Activated naive CD8-positive, alpha-beta T cell treated with anti-CD3 and anti-CD28 coated beads, Interleukin-2, amount 10 ng/mL, durations not matched to agents 7 days and 5 days (primary cell): ENCODE results near the gene CDH13. TPM values are rescaled to one million over a fixed set of nuclear protein-coding genes. Genes with fewer than 3 reads are reported as not detected.

Experiments used
- ATAC-seq: fragments of 150-1000 bp; cut with Tn5 transposase; one replicate; pipeline ENCODE4 v1.10.0; 2021; ENCODE audit warnings: low read depth, moderate library complexity
- POLR2A ChIA-PET: fragments of 350-600 bp; sonication (Branson Sonifier 250); formaldehyde crosslinking; loops from one replicate; lab custom pipeline; 2021; ENCODE audit warnings: antibody characterized with exemption; lab: Charles Lee
- DNase-seq: peaks from one replicate; pipeline ENCODE4 v3.0.0; 2021
- H3K27ac Mint-ChIP-seq: one replicate; pipeline ENCODE4 v1.8.0; 2022; ENCODE audit warnings: mild to moderate bottlenecking, mixed read lengths
- H3K27me3 Mint-ChIP-seq: one replicate; pipeline ENCODE4 v1.8.0; 2022; ENCODE audit warnings: mild to moderate bottlenecking, moderate library complexity, mixed read lengths
- H3K36me3 Mint-ChIP-seq: one replicate; pipeline ENCODE4 v1.8.0; 2021; ENCODE audit warnings: mild to moderate bottlenecking, mixed read lengths
- H3K4me1 Mint-ChIP-seq: one replicate; pipeline ENCODE4 v1.8.0; 2021; ENCODE audit warnings: mixed read lengths
- H3K4me3 Mint-ChIP-seq: one replicate; pipeline ENCODE4 v1.8.0; 2022; ENCODE audit warnings: mild to moderate bottlenecking, moderate library complexity, mixed read lengths
- H3K9me3 Mint-ChIP-seq: one replicate; pipeline ENCODE4 v1.8.0; 2021; ENCODE audit warnings: mixed read lengths
- total RNA-seq, 2 experiments: library from RNA; stranded (reverse); gene quantifications; one replicate each; pipeline ENCODE4 v1.2.3, GENCODE V29; 2021

CDH13 gene
- total RNA-seq, 2 experiments from 2014 or later, result not detected

DNA sequence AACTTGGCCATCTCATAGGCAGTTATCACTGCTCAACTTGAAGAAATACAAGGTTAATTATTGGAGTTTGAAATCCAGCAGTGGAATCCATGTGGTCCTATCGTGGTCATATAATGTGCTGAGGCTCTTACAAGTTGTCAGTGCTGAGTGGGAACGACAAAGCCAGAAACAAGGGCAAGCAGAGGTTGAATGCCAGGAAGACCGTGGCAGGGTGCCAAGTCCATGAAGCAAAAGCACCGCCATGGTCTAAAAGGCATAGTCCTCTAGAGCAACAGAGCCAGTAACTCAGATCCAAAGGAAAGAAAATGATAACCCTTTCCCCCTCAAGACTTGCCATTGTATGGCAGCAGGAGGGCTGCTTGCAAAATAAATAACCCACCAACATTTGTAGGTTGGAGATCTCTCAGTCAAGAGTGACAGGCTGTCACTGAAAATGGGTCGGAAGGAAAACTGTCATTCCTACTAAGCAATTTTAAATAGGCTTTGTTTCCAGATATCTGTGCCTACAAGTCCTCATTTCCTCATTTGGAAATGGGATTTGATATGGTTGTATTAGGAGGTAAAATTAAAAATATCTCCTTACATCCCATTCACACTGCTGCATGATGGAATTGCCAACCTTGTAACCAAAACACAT, 1144.7 kb downstream of the CDH13 start:
- H3K9me3 Mint-ChIP-seq, result peaks cover 3% of the 10 kb centered on the region
- no peaks in the 10 kb centered on the region for H3K36me3 Mint-ChIP-seq
- DNase-seq (no peak), ATAC-seq (no peak)
- POLR2A ChIA-PET, result no interaction called here
- H3K27me3 Mint-ChIP-seq, result peaks cover 13% of the 10 kb centered on the region
- no peak overlapping the region for H3K27ac Mint-ChIP-seq
- no peak overlapping the region for H3K4me3 Mint-ChIP-seq
- H3K4me1 Mint-ChIP-seq, result peaks cover 10% of the 10 kb centered on the region

DNA sequence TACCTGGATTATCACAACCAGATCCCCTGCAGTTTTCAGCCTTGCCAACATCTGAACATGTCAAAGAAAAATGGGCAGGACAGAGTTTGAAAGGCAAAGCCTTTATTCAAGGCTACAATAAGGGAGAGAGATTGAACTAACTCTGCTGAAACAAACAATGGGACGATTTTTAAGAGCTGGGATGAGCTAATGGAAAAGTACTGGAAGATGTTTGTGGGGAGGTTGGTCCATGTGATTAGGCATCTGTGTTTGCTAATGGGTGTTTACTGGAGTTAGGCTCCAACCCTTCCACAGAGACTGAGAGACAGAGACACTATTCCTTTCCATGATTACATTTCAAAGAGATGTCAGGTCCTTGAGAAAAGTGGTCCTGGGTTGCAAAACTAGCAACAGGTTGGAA, 1146.0 kb downstream of the CDH13 start:
- Mint-ChIP-seq H3K9me3 (peaks cover 3% of the 10 kb centered on the region), H3K27me3 (peaks cover 17% of the 10 kb centered on the region), H3K4me3 (no peak overlapping the region), H3K27ac (no peak overlapping the region), H3K36me3 (no peaks in the 10 kb centered on the region), H3K4me1 (peaks cover 10% of the 10 kb centered on the region)
- POLR2A ChIA-PET, result no interaction called here
- DNase-seq (no peak), ATAC-seq (no peak)

DNA sequence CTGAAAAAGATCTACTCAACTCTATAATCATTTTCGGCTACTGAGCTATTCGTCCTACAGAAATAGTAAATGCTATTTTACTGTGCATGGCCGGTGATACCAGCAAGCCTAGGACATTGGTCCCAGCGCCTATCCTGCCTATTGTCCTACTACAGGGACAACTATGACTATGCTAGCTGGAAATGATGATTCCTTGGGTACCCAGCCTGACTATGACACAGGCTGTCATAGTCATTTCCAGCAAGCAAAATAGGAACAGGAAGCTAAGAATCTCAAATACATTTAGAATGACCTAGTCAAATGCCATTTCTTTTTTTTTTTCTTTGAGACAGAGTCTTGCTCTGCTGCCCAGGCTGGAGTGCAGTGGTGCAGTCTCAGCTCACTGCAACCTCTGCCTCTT, 1147.3 kb downstream of the CDH13 start:
- ATAC-seq (no peak), DNase-seq (no peak)
- Mint-ChIP-seq H3K27me3 (peaks cover 21% of the 10 kb centered on the region), H3K36me3 (no peaks in the 10 kb centered on the region), H3K4me1 (peaks cover 6% of the 10 kb centered on the region), H3K4me3 (no peak overlapping the region), H3K27ac (no peak overlapping the region), H3K9me3 (peaks cover 3% of the 10 kb centered on the region)
- POLR2A ChIA-PET, result no interaction called here

DNA sequence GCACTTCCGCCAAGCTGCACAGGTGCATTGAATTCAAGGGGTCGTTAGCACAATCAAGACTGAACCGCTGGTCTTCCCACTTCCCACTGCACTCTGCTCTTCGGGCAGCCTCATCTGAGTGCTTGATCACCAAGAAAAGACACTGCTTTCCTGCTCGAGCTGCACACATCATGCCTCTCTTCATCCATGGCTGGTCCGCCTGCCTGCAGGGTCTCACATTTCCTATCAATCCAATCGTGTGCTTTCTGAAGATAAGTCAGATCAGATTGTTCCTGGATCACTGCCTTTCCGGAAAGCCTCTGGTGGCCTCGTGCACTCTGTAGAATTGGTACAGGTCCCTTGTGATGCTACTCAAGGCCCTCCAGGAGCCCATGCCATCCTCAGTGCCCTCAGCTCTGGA, 1150.2 kb downstream of the CDH13 start:
- no peaks in the 10 kb centered on the region for H3K36me3 Mint-ChIP-seq
- H3K9me3 Mint-ChIP-seq, result no peaks in the 10 kb centered on the region
- no peak overlapping the region for H3K27ac Mint-ChIP-seq
- ATAC-seq, result no peak
- H3K27me3 Mint-ChIP-seq, result peaks cover 28% of the 10 kb centered on the region
- POLR2A ChIA-PET, result no interaction called here
- no peaks in the 10 kb centered on the region for H3K4me1 Mint-ChIP-seq
- no peak overlapping the region for H3K4me3 Mint-ChIP-seq
- no peak for DNase-seq

DNA sequence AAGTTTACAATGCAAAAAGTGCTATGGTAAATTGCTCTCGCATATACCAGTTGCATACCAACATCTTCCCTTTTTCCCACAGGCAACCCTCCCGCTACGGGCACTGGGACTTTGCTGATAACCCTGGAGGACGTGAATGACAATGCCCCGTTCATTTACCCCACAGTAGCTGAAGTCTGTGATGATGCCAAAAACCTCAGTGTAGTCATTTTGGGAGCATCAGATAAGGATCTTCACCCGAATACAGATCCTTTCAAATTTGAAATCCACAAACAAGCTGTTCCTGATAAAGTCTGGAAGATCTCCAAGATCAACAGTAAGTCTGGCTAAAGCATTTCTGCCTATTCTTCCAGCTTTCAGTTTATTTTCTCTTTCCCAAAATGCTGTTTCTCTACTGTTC, 1153.1 kb downstream of the CDH13 start:
- DNase-seq, result no peak
- H3K27me3 Mint-ChIP-seq, result peaks cover 25% of the 10 kb centered on the region
- H3K27ac Mint-ChIP-seq, result no peak overlapping the region
- no peaks in the 10 kb centered on the region for H3K9me3 Mint-ChIP-seq
- POLR2A ChIA-PET, result no interaction called here
- no peak overlapping the region for H3K4me3 Mint-ChIP-seq
- H3K4me1 Mint-ChIP-seq, result peaks cover 1% of the 10 kb centered on the region
- no peaks in the 10 kb centered on the region for H3K36me3 Mint-ChIP-seq
- no peak for ATAC-seq

DNA sequence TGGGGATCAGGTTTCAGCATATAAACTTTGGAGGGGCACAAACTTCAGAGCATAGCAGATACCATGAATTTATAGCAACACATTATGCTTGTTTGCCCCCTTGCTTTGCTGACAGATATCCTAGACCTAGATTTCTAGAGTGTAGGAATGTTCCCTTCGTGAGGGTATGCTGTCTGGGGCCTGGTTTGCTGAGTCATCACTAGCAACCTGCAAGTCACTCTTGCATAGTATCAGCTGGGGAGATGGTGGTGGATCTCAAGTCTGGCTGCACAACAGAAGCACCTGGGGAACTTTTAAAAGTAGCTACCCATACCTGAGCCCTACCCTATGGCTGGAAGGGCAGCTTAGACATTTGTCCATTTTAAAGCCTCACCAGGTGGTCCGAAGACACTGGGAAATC, 1158.7 kb downstream of the CDH13 start:
- Mint-ChIP-seq H3K27ac (no peak overlapping the region), H3K36me3 (no peaks in the 10 kb centered on the region), H3K9me3 (no peaks in the 10 kb centered on the region), H3K4me1 (peaks cover 1% of the 10 kb centered on the region), H3K4me3 (no peak overlapping the region), H3K27me3 (peaks cover 10% of the 10 kb centered on the region)
- ATAC-seq, result no peak
- no peak for DNase-seq
- POLR2A ChIA-PET, result no interaction called here

DNA sequence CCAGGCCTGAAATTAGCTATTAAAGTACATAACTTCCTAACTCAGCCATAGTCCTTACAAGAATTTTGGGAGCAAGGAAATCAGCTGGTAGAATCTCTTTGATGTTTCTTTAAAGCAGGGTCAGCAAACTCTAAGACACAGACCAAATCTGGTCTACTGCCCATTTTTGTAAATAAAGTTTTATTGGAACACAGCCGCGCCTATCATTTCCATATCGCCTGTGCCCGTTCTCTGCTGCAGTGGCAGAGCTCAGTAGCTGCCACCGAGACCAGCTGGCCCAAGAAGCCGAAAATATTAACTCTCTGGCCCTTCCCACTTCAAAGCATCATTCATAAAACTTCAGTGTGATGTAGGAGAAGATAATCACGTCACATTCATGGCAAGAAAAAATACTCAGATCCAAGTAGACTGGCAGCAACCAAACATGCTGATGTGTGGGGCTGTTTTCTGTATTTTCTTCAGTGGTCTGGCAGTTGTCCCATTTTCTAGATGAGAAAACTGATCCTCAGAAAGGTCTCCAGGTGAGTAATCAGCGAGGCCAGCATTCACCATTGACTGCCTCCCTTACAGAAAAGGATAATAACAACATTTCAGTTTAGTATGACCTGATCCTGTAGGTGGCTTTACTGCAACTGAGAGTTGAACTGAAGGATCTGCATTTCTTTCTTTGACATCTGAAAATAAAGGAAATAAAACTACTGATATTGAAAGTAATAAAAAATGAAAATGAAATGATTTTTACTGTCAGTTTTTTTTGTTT, 1163.1 kb downstream of the CDH13 start:
- H3K36me3 Mint-ChIP-seq, result no peaks in the 10 kb centered on the region
- H3K4me3 Mint-ChIP-seq, result no peak overlapping the region
- H3K27ac Mint-ChIP-seq, result no peak overlapping the region
- peaks cover 2% of the 10 kb centered on the region for H3K4me1 Mint-ChIP-seq
- DNase-seq, result no peak
- no peaks in the 10 kb centered on the region for H3K27me3 Mint-ChIP-seq
- ATAC-seq, result no peak
- H3K9me3 Mint-ChIP-seq, result no peaks in the 10 kb centered on the region
- POLR2A ChIA-PET, result no interaction called here

DNA sequence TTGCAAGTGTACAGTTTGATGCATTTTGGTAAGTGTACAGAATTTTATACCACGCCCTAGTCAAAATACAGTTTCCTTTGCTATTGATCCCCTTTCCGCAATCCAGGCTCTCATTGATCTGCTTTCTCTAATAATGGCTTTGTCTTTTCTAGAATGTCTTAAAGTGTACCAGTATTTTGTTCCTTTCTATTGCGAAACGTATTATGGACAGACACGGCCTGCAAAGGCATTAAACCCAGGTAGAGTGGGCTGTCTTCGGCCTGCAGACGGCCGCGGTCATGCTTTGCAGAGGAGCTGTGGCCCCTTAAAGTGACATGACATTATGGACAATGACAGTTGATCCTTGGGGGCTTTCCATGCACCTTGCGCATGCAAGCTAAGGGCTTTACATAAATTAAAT, 1165.1 kb downstream of the CDH13 start:
- Mint-ChIP-seq H3K4me1 (peaks cover 2% of the 10 kb centered on the region), H3K4me3 (no peak overlapping the region), H3K9me3 (no peaks in the 10 kb centered on the region), H3K36me3 (no peaks in the 10 kb centered on the region), H3K27me3 (peaks cover 3% of the 10 kb centered on the region), H3K27ac (no peak overlapping the region)
- ATAC-seq (no peak), DNase-seq (no peak)
- POLR2A ChIA-PET, result no interaction called here

DNA sequence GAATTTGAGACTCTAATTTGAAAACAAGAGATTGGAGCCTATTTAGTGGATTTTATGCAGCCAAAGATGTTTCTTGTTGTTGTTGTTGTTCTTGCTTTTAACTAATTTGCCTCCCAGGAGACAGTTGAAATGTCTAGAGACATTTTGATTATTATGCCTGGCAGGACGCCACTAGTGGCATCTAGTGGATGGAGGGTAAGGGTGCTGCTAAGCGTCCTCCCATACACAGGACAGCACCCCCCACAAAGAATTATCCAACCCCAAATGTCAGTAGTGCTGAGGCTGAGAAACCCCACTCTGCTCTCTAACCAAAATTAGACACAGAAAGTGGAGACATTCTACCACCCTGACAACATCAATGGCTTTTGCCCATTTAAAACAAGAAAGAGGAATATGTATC, 1165.6 kb downstream of the CDH13 start:
- no peaks in the 10 kb centered on the region for H3K9me3 Mint-ChIP-seq
- no peak for ATAC-seq
- H3K4me1 Mint-ChIP-seq, result peaks cover 2% of the 10 kb centered on the region
- H3K4me3 Mint-ChIP-seq, result no peak overlapping the region
- peaks cover 8% of the 10 kb centered on the region for H3K27me3 Mint-ChIP-seq
- POLR2A ChIA-PET, result no interaction called here
- H3K27ac Mint-ChIP-seq, result no peak overlapping the region
- H3K36me3 Mint-ChIP-seq, result no peaks in the 10 kb centered on the region
- DNase-seq, result no peak

DNA sequence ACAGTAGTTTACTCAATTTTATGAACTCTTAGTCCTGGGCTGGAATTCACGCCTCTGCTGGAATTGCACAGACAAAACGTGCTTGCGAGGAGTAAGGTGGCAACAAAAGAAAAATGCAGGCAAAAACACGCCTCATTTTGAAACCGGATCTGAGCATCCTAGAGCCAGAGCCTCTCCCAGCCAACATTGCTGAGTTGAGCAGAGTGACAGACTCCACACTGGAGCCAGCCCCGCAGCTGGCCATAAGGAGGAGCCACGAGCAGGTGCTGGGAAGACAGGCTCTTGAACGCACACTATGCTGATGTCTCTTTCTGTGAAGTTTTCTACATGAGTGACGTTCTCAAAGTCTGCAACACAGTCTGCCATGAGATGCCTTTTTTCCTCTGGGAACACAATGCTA, 1166.4 kb downstream of the CDH13 start:
- Mint-ChIP-seq H3K4me1 (peaks cover 2% of the 10 kb centered on the region), H3K27me3 (peaks cover 11% of the 10 kb centered on the region), H3K36me3 (no peaks in the 10 kb centered on the region), H3K27ac (no peak overlapping the region), H3K4me3 (no peak overlapping the region), H3K9me3 (no peaks in the 10 kb centered on the region)
- POLR2A ChIA-PET, result no interaction called here
- no peak for DNase-seq
- ATAC-seq, result no peak

DNA sequence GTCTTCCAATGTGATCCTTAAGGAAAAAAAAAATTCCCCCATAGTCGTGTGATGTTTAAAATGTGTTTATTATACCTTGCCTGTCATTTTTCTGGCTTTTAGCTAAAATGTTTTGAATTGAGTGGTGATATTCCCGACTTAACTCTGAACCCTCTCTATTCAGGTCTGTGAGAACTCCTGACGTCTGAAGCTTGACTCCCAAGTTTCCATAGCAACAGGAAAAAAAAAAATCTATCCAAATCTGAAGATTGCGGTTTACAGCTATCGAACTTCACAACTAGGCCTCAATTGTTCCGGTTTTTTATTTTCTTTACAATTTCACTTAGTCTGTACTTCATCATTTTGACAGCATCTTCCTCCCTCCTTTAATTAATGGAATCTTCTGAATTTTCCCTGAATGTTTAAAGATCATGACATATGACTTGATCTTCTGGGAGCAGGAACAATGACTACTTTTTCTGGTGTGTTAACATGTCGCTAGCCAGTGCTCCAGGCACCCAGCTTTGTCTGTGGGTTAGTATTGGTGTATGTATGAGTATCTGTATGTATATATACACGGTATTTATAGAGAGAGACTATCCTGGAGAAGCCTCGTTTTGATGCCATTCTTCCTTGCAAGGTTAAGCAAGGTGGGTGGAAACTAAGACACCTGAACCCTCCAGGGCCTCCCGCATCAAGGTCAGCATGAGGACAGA, 1168.2 kb downstream of the CDH13 start:
- H3K4me1 Mint-ChIP-seq, result peaks cover 2% of the 10 kb centered on the region
- POLR2A ChIA-PET, result no interaction called here
- H3K27me3 Mint-ChIP-seq, result peaks cover 21% of the 10 kb centered on the region

DNA sequence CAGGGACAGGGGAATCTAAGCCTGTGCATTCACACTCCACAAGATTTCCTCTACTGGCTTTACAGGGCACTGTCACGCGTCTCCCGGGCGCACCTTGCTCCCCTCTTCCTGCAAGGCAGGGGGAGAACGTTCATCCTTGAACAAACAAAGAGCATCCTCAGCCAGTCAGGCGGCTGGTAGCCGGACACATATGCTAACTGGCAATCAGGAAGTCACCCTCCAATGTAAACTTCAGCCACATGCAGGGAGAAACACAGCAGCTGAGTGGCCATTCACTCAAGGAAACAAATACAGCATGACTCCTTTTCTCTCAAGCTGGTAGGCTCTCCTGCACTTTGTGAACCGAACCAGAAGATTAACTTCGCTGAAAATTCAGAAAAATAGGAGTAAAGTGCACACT, 1170.2 kb downstream of the CDH13 start:
- no peak for DNase-seq
- POLR2A ChIA-PET, result no interaction called here
- H3K36me3 Mint-ChIP-seq, result no peaks in the 10 kb centered on the region
- H3K27me3 Mint-ChIP-seq, result peaks cover 25% of the 10 kb centered on the region
- ATAC-seq, result no peak
- no peak overlapping the region for H3K4me3 Mint-ChIP-seq
- no peak overlapping the region for H3K27ac Mint-ChIP-seq
- no peaks in the 10 kb centered on the region for H3K9me3 Mint-ChIP-seq
- H3K4me1 Mint-ChIP-seq, result peaks cover 2% of the 10 kb centered on the region

More for the DNA sequence above, 1168.2 kb downstream of the CDH13 start:
- H3K9me3 Mint-ChIP-seq, result no peaks in the 10 kb centered on the region
- no peaks in the 10 kb centered on the region for H3K36me3 Mint-ChIP-seq
- H3K4me3 Mint-ChIP-seq, result no peak overlapping the region
- DNase-seq, result no peak
- ATAC-seq, result no peak
- no peak overlapping the region for H3K27ac Mint-ChIP-seq

DNA sequence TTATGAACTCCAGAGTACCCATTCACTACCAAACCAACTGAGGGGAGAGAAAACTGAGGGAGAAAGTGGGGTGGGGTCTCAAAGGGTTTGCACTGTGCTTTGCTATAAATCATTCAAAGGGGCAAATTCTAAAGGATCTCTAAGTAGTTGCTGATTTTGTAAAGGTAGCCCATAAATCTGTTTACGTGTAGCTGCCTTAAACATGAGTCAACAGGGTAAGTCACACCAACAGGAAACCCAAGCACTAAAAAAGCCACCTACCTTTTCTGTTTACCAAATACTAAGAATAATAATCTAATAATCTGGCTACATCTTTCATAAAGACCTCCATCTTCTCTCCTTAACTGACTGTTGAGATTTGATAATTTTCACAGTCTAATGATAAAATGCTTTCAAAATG, 1172.6 kb downstream of the CDH13 start:
- POLR2A ChIA-PET, result no interaction called here
- H3K36me3 Mint-ChIP-seq, result no peaks in the 10 kb centered on the region
- ATAC-seq, result no peak
- H3K4me1 Mint-ChIP-seq, result no peaks in the 10 kb centered on the region
- H3K27me3 Mint-ChIP-seq, result peaks cover 30% of the 10 kb centered on the region
- no peak overlapping the region for H3K4me3 Mint-ChIP-seq
- H3K27ac Mint-ChIP-seq, result no peak overlapping the region
- no peaks in the 10 kb centered on the region for H3K9me3 Mint-ChIP-seq
- no peak for DNase-seq

DNA sequence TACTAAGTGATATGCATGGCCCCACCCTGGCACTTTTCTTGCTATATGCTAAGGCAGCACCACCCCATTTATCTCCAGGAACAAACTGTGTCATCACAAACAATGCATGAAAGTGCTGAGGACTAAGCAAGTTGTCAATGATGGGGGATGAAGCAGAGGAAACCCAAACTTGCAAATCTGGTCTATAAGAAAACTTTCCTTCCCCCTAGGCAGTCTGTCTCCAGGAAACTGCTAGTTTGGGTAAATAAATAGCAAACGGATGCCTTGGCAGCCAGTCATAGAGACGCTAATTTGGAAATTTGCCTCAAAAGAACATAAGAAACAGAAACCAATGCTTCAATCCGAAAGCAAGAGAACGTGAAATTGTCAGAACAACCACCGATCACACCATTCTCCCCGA, 1175.4 kb downstream of the CDH13 start:
- no peak for ATAC-seq
- Mint-ChIP-seq H3K4me3 (no peak overlapping the region), H3K27me3 (peaks cover 24% of the 10 kb centered on the region)

More for the DNA sequence above, 1175.4 kb downstream of the CDH13 start:
- peaks cover 7% of the 10 kb centered on the region for H3K4me1 Mint-ChIP-seq
- H3K36me3 Mint-ChIP-seq, result no peaks in the 10 kb centered on the region
- no peak for DNase-seq
- peaks cover 4% of the 10 kb centered on the region for H3K9me3 Mint-ChIP-seq
- no peak overlapping the region for H3K27ac Mint-ChIP-seq
- POLR2A ChIA-PET, result no interaction called here
